ENCODE data around the gene KIAA1671. TPM values are rescaled to one million over a fixed set of nuclear protein-coding genes. Genes with fewer than 3 reads are reported as not detected.

KIAA1671 gene
- polyA plus RNA-seq, 1 of the 3 experiments (the other 2 are of a cell fraction): 7.4 TPM

GRCh38 chr22:24977370-24978221 is 25.1 kb downstream of the KIAA1671 start (continued):
- no peak for TF ChIP-seq CTCF (IDR thresholded peaks at IDR 0.05)

- ChIA-PET CTCF (no interaction called here), POLR2A (no interaction called here)
- Histone ChIP-seq H3K36me3 (replicated peaks in 1 of 2; ENCODE audit: control insufficient read depth in 1 of 2, insufficient read depth in 2 of 2, low read length in 1 of 2) (no peaks in the 10 kb centered on the region), H4K20me1 (ENCODE audit: insufficient read depth) (no peaks in the 10 kb centered on the region), H3K27ac (ENCODE audit: low read depth in 2 of 2, low read length in 1 of 2) (no peak overlapping the region), H3K4me1 (ENCODE audit: control insufficient read depth in 1 of 2, insufficient read depth in 2 of 2, low read depth in 1 of 2, low read length in 1 of 2) (peaks cover 17 to 24% of the 10 kb centered on the region in 2 experiments; a peak in 3 of 4 replicates), H3K9me2 (no peaks in the 10 kb centered on the region), H3K79me2 (ENCODE audit: insufficient read depth) (peaks cover 53% of the 10 kb centered on the region; the same call in 1 of the 2 replicates), H3K4me3 (ENCODE audit: low read depth in 2 of 2, low read length in 1 of 2) (no peak overlapping the region), H2AFZ (ENCODE audit: low read depth) (no peak overlapping the region), H3K4me2 (no peak overlapping the region), H3K27me3 (ENCODE audit: insufficient read depth) (no peaks in the 10 kb centered on the region), H3K9me3 (no peaks in the 10 kb centered on the region), H3K9ac (no peak overlapping the region), H3F3A (replicated peaks; ENCODE audit: insufficient read depth) (peaks cover 8% of the 10 kb centered on the region)
- TF ChIP-seq SMC3 (IDR thresholded peaks at IDR 0.05; ENCODE audit: low read depth, low read length) (no peak), TAF1 (IDR thresholded peaks at IDR 0.05; ENCODE audit: borderline replicate concordance, low read depth, low read length) (no peak), CTCF (IDR thresholded peaks at IDR 0.05) (no peak), MAX (IDR thresholded peaks at IDR 0.05; ENCODE audit: low read depth) (no peak), SIN3A (IDR thresholded peaks at IDR 0.05; ENCODE audit: borderline replicate concordance, low read depth, low read length) (no peak), FOSL2 (IDR thresholded peaks at IDR 0.05; ENCODE audit: borderline replicate concordance, low read depth) (no peak), EZH2phosphoT487 (IDR thresholded peaks at IDR 0.05; ENCODE audit: borderline replicate concordance, low read depth) (no peak), MEF2A (IDR thresholded peaks at IDR 0.05; ENCODE audit: borderline replicate concordance, low read depth) (no peak), REST (IDR thresholded peaks at IDR 0.05; ENCODE audit: low read depth, low read length) (no peak), USF1 (IDR thresholded peaks at IDR 0.05; ENCODE audit: borderline replicate concordance, low read depth) (no peak), YY1 (IDR thresholded peaks at IDR 0.05; ENCODE audit: low read depth) (no peak), CHD2 (IDR thresholded peaks at IDR 0.05; ENCODE audit: low read length, partially characterized antibody) (no peak)
- WGBS (ENCODE audit: low lambda C conversion rate): 100% methylated on average over 1 of the region's 1 CpG
- no peak for DNase-seq
Measured at GRCh38 chr22:24978308-24978707, 25.8 kb downstream of the KIAA1671 start.
